Lower leg skin (tissue), 3 donors: ENCODE results near the gene TENM4.

Source experiments
- CTCF ChIP-seq, 3 donors: fragments of 450-650 bp; IDR thresholded peaks; one replicate each; pipeline ENCODE4 v1.5.1; 2016; ENCODE audit warnings: antibody characterized with exemption in 3 of 3, mild to moderate bottlenecking in 3 of 3, moderate library complexity in 2 of 3
- POLR2A ChIP-seq, 2 donors: fragments of 450-650 bp; IDR thresholded peaks; one replicate each; pipeline ENCODE4 v1.6.1; 2016 to 2017; ENCODE audit warnings: antibody characterized with exemption in 2 of 2, mild to moderate bottlenecking in 1 of 2, moderate library complexity in 1 of 2

GRCh38 chr11:78773077-78773476 is 667.8 kb downstream of the TENM4 start:
- TF ChIP-seq CTCF (IDR thresholded peaks at IDR 0.05) (no peak), POLR2A (IDR thresholded peaks at IDR 0.05) (no peak)
